HUES48 (cell line): ENCODE measurements around the gene KPRP.

Experiments used
- H3K27ac ChIP-seq: one replicate; pipeline ENCODE4 v1.7.0; 2013; ENCODE audit warnings: low read depth, low read length, inconsistent platforms
- H3K27me3 ChIP-seq: 2 replicates; pipeline ENCODE4 v1.6.1; 2013; ENCODE audit warnings: mild to moderate bottlenecking, low read length; ENCODE audit not compliant: control insufficient read depth, insufficient read depth
- H3K36me3 ChIP-seq: 2 replicates; pipeline ENCODE4 v1.6.1; 2013; ENCODE audit warnings: low read length; ENCODE audit not compliant: control insufficient read depth, insufficient read depth
- H3K4me1 ChIP-seq: 2 replicates; pipeline ENCODE4 v1.6.1; 2013; ENCODE audit warnings: mild to moderate bottlenecking, low read length; ENCODE audit not compliant: control insufficient read depth, insufficient read depth
- H3K4me3 ChIP-seq: 2 replicates; pipeline ENCODE4 v1.5.1; 2013; ENCODE audit warnings: mild to moderate bottlenecking, low read depth, low read length
- H3K9ac ChIP-seq: 2 replicates; pipeline ENCODE4 v1.6.1; 2013; ENCODE audit warnings: mild to moderate bottlenecking, low read depth, low read length, moderate library complexity
- H3K9me3 ChIP-seq: 2 replicates; pipeline ENCODE4 v1.6.1; 2013; ENCODE audit warnings: low read length; ENCODE audit not compliant: control insufficient read depth, insufficient read depth

Gene KPRP

GRCh38 chr1:152776361-152776760 lies 18.5 kb downstream of the KPRP start:
- Histone ChIP-seq H3K36me3 (no peaks in the 10 kb centered on the region), H3K9me3 (peaks cover 76% of the 10 kb centered on the region), H3K4me3 (no peak overlapping the region), H3K9ac (no peak overlapping the region), H3K27ac (no peak overlapping the region), H3K27me3 (no peaks in the 10 kb centered on the region), H3K4me1 (no peaks in the 10 kb centered on the region)

- Histone ChIP-seq H3K4me1 (no peaks in the 10 kb centered on the region), H3K27me3 (no peaks in the 10 kb centered on the region), H3K27ac (no peak overlapping the region), H3K4me3 (no peak overlapping the region), H3K36me3 (no peaks in the 10 kb centered on the region), H3K9ac (no peak overlapping the region), H3K9me3 (peaks cover 83% of the 10 kb centered on the region)
Observed at GRCh38 chr1:152777510-152778137, 19.8 kb downstream of the KPRP start.

GRCh38 chr1:152783095-152783494 lies 25.3 kb downstream of the KPRP start:
- no peak overlapping the region for H3K27ac ChIP-seq
- H3K27me3 ChIP-seq: no peaks in the 10 kb centered on the region
- H3K36me3 ChIP-seq: no peaks in the 10 kb centered on the region
- H3K4me1 ChIP-seq: no peaks in the 10 kb centered on the region
- H3K9me3 ChIP-seq: peaks cover 88% of the 10 kb centered on the region
- H3K9ac ChIP-seq: no peak overlapping the region
- no peak overlapping the region for H3K4me3 ChIP-seq

GRCh38 chr1:152786077-152786476 lies 28.3 kb downstream of the KPRP start, which contains the start of gene LCE1E:
Gene LCE1E, plus strand, starts transcription at chr1:152786257. Its CDS starts 1,043 bp downstream, at chr1:152787300.
- Histone ChIP-seq H3K9me3 (peaks cover 92% of the 10 kb centered on the region), H3K27ac (no peak within 1 kb of the TSS), H3K27me3 (no peaks in the 10 kb centered on the region), H3K4me3 (no peak within 1 kb of the TSS), H3K4me1 (no peaks in the 10 kb centered on the region), H3K9ac (no peak within 1 kb of the TSS), H3K36me3 (no peaks in the 10 kb centered on the region)

GRCh38 chr1:152795686-152796085 lies 37.9 kb downstream of the KPRP start:
- no peak overlapping the region for H3K9ac ChIP-seq
- no peak overlapping the region for H3K27ac ChIP-seq
- no peaks in the 10 kb centered on the region for H3K27me3 ChIP-seq
- H3K4me1 ChIP-seq: no peaks in the 10 kb centered on the region
- H3K4me3 ChIP-seq: no peak overlapping the region
- peaks cover 88% of the 10 kb centered on the region for H3K9me3 ChIP-seq
- no peaks in the 10 kb centered on the region for H3K36me3 ChIP-seq

DNA sequence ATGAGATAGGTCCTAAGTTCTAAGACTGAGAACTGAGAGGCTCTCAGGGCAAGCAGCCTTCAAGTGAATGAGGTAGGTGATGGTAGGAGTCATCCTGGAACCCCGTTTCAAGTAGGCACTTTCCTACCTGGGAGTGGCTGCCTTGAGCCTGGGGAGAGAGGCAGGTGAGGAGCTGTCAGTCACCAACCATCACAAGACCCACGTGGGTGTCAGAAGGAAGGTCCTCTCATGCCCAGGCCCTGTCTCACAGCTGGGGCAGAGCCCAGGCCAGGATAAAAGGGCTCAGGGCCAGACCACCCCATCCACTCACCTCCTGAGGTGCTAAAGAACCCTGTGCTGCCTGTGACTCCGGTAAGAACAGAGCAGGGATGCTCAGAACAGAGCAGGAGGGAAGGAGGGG lies 38.6 kb downstream of the KPRP start, which contains the start of gene LCE1D:
LCE1D (plus strand) TSS at position 301 of the 400 bp plus-strand sequence. CDS start 1,074 bp downstream, outside the sequence.
- no peak within 1 kb of the TSS for H3K9ac ChIP-seq
- H3K4me1 ChIP-seq: no peaks in the 10 kb centered on the region
- H3K27ac ChIP-seq: no peak within 1 kb of the TSS
- no peaks in the 10 kb centered on the region for H3K27me3 ChIP-seq
- no peak within 1 kb of the TSS for H3K4me3 ChIP-seq
- peaks cover 88% of the 10 kb centered on the region for H3K9me3 ChIP-seq
- H3K36me3 ChIP-seq: no peaks in the 10 kb centered on the region

DNA sequence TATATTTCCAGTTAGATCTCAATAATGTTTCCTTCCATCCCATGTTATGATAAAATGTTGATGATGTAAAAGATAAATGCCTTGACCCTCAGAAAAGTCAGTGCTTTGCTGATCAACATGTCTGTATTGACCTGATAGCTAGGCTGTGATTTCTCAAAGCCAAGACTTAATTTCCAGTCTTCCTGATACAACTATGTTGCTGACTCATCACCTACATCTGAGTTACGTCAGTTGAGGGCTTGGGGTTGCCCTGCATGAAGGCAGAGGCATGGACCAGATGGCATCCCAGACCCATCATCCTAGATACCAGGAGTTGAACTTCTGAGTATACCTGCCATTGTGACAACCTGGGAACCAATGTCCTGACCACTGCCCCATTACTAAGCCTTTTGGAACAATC lies 43.5 kb downstream of the KPRP start:
- H3K9ac ChIP-seq: no peak overlapping the region
- no peaks in the 10 kb centered on the region for H3K27me3 ChIP-seq
- H3K9me3 ChIP-seq: peaks cover 88% of the 10 kb centered on the region
- no peak overlapping the region for H3K27ac ChIP-seq
- no peaks in the 10 kb centered on the region for H3K4me1 ChIP-seq
- H3K36me3 ChIP-seq: no peaks in the 10 kb centered on the region
- H3K4me3 ChIP-seq: no peak overlapping the region

DNA sequence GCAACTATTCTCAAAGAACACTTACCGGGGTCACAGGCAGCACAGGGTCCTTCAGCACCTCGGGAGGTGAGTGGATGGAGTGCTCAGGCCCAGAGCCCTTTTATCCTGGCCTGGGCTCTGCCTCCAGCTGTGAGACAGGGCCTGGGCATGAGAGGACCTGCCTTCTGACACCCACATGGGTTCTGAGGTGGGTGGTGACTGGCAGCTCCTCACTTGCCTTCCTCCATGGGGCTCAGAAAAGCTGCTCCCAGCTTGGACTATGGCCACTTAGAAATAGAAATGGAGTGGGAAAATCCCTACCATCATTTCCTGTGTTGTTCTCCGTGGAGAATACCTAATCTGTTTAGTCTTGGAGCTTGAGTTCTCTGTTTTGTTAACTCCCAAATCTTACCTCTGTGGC lies 48.8 kb downstream of the KPRP start, which contains the start of gene LCE1C:
LCE1C (minus strand) TSS at position 76 of the 400 bp plus-strand sequence. CDS start 1,173 bp downstream, outside the sequence.
- Histone ChIP-seq H3K4me1 (no peaks in the 10 kb centered on the region), H3K27me3 (no peaks in the 10 kb centered on the region), H3K27ac (no peak within 1 kb of the TSS), H3K4me3 (no peak within 1 kb of the TSS), H3K9ac (no peak within 1 kb of the TSS), H3K9me3 (peaks cover 93% of the 10 kb centered on the region), H3K36me3 (no peaks in the 10 kb centered on the region)

- H3K27me3 ChIP-seq: no peaks in the 10 kb centered on the region
- H3K4me3 ChIP-seq: no peak overlapping the region
- H3K4me1 ChIP-seq: no peaks in the 10 kb centered on the region
- H3K9me3 ChIP-seq: peaks cover 93% of the 10 kb centered on the region
- no peak overlapping the region for H3K27ac ChIP-seq
- no peak overlapping the region for H3K9ac ChIP-seq
- no peaks in the 10 kb centered on the region for H3K36me3 ChIP-seq
Observed at GRCh38 chr1:152811050-152811449, 53.2 kb downstream of the KPRP start.
